HG03575 (cell line): Measurements from ENCODE around the gene LSR.
"Not testable (repeated sequence)": the region's sequence is repeated elsewhere in the genome, so short reads cannot be mapped to it uniquely, and the experiment has no call there.

Source experiments
- ATAC-seq: cut with Tn5 transposase; IDR thresholded peaks from one replicate; pipeline ENCODE4 v1.9.1; 2021; ENCODE audit not compliant: unreplicated experiment, insufficient number of reproducible peaks, low FRiP score; ENCODE audit errors: extremely low read depth

Gene LSR

GRCh38 chr19:35278578-35279284 lies 29.9 kb downstream of the LSR start:
- ATAC-seq = no peak

- ATAC-seq = no peak
Observed at GRCh38 chr19:35279374-35279773, 30.6 kb downstream of the LSR start.

- no peak for ATAC-seq
Observed at GRCh38 chr19:35279985-35280821, 31.4 kb downstream of the LSR start.

GRCh38 chr19:35281303-35281702 lies 32.5 kb downstream of the LSR start:
- no peak for ATAC-seq

- ATAC-seq = no peak
Observed at GRCh38 chr19:35284153-35285094, 35.6 kb downstream of the LSR start.

GRCh38 chr19:35285095-35285449 lies 36.3 kb downstream of the LSR start:
- ATAC-seq = no peak

- ATAC-seq = not testable (repeated sequence)
Observed at GRCh38 chr19:35285465-35285864, 36.7 kb downstream of the LSR start.

GRCh38 chr19:35286101-35286500 lies 37.3 kb downstream of the LSR start:
- not testable (repeated sequence) for ATAC-seq

- no peak for ATAC-seq
Observed at GRCh38 chr19:35287713-35288112, 38.9 kb downstream of the LSR start.

- no peak for ATAC-seq
Observed at GRCh38 chr19:35288331-35288730, 39.5 kb downstream of the LSR start.

- no peak for ATAC-seq
Observed at GRCh38 chr19:35288906-35289305, 40.1 kb downstream of the LSR start.

GRCh38 chr19:35290381-35291127 lies 41.8 kb downstream of the LSR start:
- ATAC-seq = no peak

GRCh38 chr19:35291259-35291658 lies 42.5 kb downstream of the LSR start:
- ATAC-seq = no peak

- ATAC-seq = no peak
Observed at GRCh38 chr19:35291916-35292315, 43.1 kb downstream of the LSR start, which contains the start of gene MAG. Gene MAG, plus strand, starts transcription at chr19:35292161. Its CDS starts 3,248 bp downstream, at chr19:35295409.

GRCh38 chr19:35292421-35293362 lies 43.9 kb downstream of the LSR start:
- no peak for ATAC-seq

- no peak for ATAC-seq
Observed at GRCh38 chr19:35293363-35293739, 44.5 kb downstream of the LSR start.

GRCh38 chr19:35293808-35294207 lies 45.0 kb downstream of the LSR start:
- ATAC-seq = no peak

GRCh38 chr19:35294328-35294727 lies 45.5 kb downstream of the LSR start:
- no peak for ATAC-seq
